GM23338 (cell line): Measurements from ENCODE around the gene CDC34. TPM values are rescaled to one million over a fixed set of nuclear protein-coding genes. Genes with fewer than 3 reads are reported as not detected.

Experiments used
- ATAC-seq: fragments of 200-7000 bp; cut with Tn5 transposase; 3 replicates; pipeline ENCODE4 v1.9.1; 2020
- DNase-seq: peaks from one replicate; pipeline ENCODE4 v3.0.0-alpha.2; 2015; ENCODE audit warnings: low spot score
- H2AFZ ChIP-seq: fragments of 200-600 bp; sonication (generic); 2 replicates; pipeline ENCODE4 v1.8.0; 2016; ENCODE audit warnings: antibody characterized with exemption, mild to moderate bottlenecking, moderate library complexity
- H3F3A ChIP-seq: fragments of 200-600 bp; sonication (generic); replicated peaks from 2 replicates; pipeline ENCODE4 v1.8.0; 2017; ENCODE audit warnings: antibody characterized with exemption, mixed run types, low read depth
- H3K27ac ChIP-seq: fragments of 200-600 bp; sonication (generic); 2 replicates; pipeline ENCODE4 v1.6.1; 2016; ENCODE audit warnings: low read depth
- H3K27me3 ChIP-seq: fragments of 200-600 bp; sonication (generic); 2 replicates; pipeline ENCODE4 v1.8.0; 2016; ENCODE audit warnings: mild to moderate bottlenecking, mixed run types, moderate library complexity; ENCODE audit not compliant: insufficient read depth
- H3K36me3 ChIP-seq: fragments of 200-600 bp; sonication (generic); 2 replicates; pipeline ENCODE4 v1.8.0; 2016; ENCODE audit warnings: mild to moderate bottlenecking; ENCODE audit not compliant: insufficient read depth
- H3K4me1 ChIP-seq: fragments of 200-600 bp; sonication (generic); 2 replicates; pipeline ENCODE4 v1.8.0; 2016; ENCODE audit warnings: mild to moderate bottlenecking, moderate library complexity; ENCODE audit not compliant: insufficient read depth
- H3K4me2 ChIP-seq: fragments of 200-600 bp; sonication (generic); 2 replicates; pipeline ENCODE4 v1.7.1; 2017; ENCODE audit warnings: mixed run types
- H3K4me3 ChIP-seq: fragments of 200-600 bp; sonication (generic); 2 replicates; pipeline ENCODE4 v1.6.1; 2016; ENCODE audit warnings: mixed run types
- H3K79me2 ChIP-seq: fragments of 200-600 bp; sonication (generic); replicated peaks from 2 replicates; pipeline ENCODE4 v1.8.0; 2017; ENCODE audit warnings: mild to moderate bottlenecking; ENCODE audit not compliant: insufficient read depth
- H3K9me2 ChIP-seq: fragments of 200-600 bp; sonication (generic); 2 replicates; pipeline ENCODE4 v1.8.0; 2017; ENCODE audit not compliant: insufficient read depth
- H4K20me1 ChIP-seq: fragments of 200-600 bp; sonication (generic); replicated peaks from 2 replicates; pipeline ENCODE4 v1.8.0; 2017; ENCODE audit warnings: mild to moderate bottlenecking; ENCODE audit not compliant: insufficient read depth
- H3K27ac Mint-ChIP-seq: 2 replicates; pipeline ENCODE4 v1.8.0; 2020; ENCODE audit warnings: inconsistent platforms, mild to moderate bottlenecking, moderate library complexity, mixed read lengths
- H3K27me3 Mint-ChIP-seq: 3 replicates; pipeline ENCODE4 v1.8.0; 2022; ENCODE audit warnings: low read depth, mild to moderate bottlenecking, moderate library complexity, mixed read lengths, inconsistent platforms; ENCODE audit not compliant: insufficient read depth, poor library complexity
- H3K36me3 Mint-ChIP-seq: 3 replicates; pipeline ENCODE4 v1.8.0; 2021; ENCODE audit warnings: low read depth, mild to moderate bottlenecking, inconsistent platforms, moderate library complexity, mixed read lengths
- H3K4me1 Mint-ChIP-seq: 3 replicates; pipeline ENCODE4 v1.8.0; 2020; ENCODE audit warnings: mild to moderate bottlenecking, inconsistent platforms, mixed read lengths
- H3K4me3 Mint-ChIP-seq: 3 replicates; pipeline ENCODE4 v1.8.0; 2021; ENCODE audit warnings: moderate library complexity, mild to moderate bottlenecking, inconsistent platforms, mixed read lengths
- H3K9me3 Mint-ChIP-seq: 3 replicates; pipeline ENCODE4 v1.8.0; 2020; ENCODE audit warnings: moderate library complexity, mild to moderate bottlenecking, inconsistent platforms, mixed read lengths
- CREB1 ChIP-seq: fragments of 250-450 bp; sonication (Bioruptor Pico); IDR thresholded peaks from 2 replicates; pipeline ENCODE4 v1.5.0; 2020; ENCODE audit warnings: low read depth, mild to moderate bottlenecking, moderate library complexity
- EZH2 ChIP-seq: fragments of 200-600 bp; sonication (generic); IDR thresholded peaks from one replicate; pipeline ENCODE4 v1.8.0; 2017; ENCODE audit warnings: antibody characterized with exemption, mild to moderate bottlenecking, low read depth; ENCODE audit not compliant: unreplicated experiment
- EZH2phosphoT487 ChIP-seq: fragments of 200-600 bp; sonication (generic); IDR thresholded peaks from one replicate; pipeline ENCODE4 v1.8.1; 2018; ENCODE audit warnings: antibody characterized with exemption; ENCODE audit not compliant: unreplicated experiment
- JUNB ChIP-seq: IDR thresholded peaks from one replicate; pipeline ENCODE4 v1.6.1; 2016; ENCODE audit warnings: antibody characterized with exemption; ENCODE audit not compliant: unreplicated experiment
- NANOG ChIP-seq: IDR thresholded peaks from 2 replicates; pipeline ENCODE4 v1.6.1; 2016; ENCODE audit warnings: antibody characterized with exemption, borderline replicate concordance
- POLR2AphosphoS5 ChIP-seq: IDR thresholded peaks from 2 replicates; pipeline ENCODE4 v1.6.1; 2016; ENCODE audit warnings: antibody characterized with exemption, low read depth
- STAT1 ChIP-seq: IDR thresholded peaks from one replicate; pipeline ENCODE4 v1.6.1; 2016; ENCODE audit warnings: antibody characterized with exemption; ENCODE audit not compliant: unreplicated experiment
- ZNF331 ChIP-seq: fragments of 250-450 bp; sonication (Bioruptor Pico); IDR thresholded peaks from 2 replicates; pipeline ENCODE4 v1.5.0; 2020; ENCODE audit warnings: low read depth, mild to moderate bottlenecking, moderate library complexity
- polyA plus RNA-seq: library from polyadenylated mRNA; unstranded; fragments of >200 nt; fragmentation: Nextera tagmentation; extraction: Ambion mirVana; gene quantifications from 2 replicates; pipeline ENCODE4 v1.2.1, GENCODE V29; 2016
- total RNA-seq: library from RNA; depleted of rRNA; stranded (reverse); fragments of >200 nt; shearing (Covaris generic); gene quantifications from 2 replicates; pipeline ENCODE4 v1.2.3, GENCODE V29; 2014
- TF ChIP-seq, protein P1 (sequence below): IDR thresholded peaks from 2 replicates; pipeline ENCODE4 v1.6.1; 2016; ENCODE audit warnings: antibody characterized with exemption
- TF ChIP-seq, protein P2 (sequence below), 2 experiments: fragments of 200-600 bp in 1 of 2; sonication (generic) in 1 of 2; conservative IDR thresholded peaks; 2 replicates each; pipeline versions ENCODE4 v1.5.1 to v1.6.1; 2016 to 2017; ENCODE audit warnings: antibody characterized with exemption in 2 of 2, low read depth in 2 of 2, mild to moderate bottlenecking in 2 of 2, moderate library complexity in 1 of 2
- TF ChIP-seq, protein P3 (sequence below): fragments of 250-450 bp; sonication (Bioruptor Pico); IDR thresholded peaks from 2 replicates; pipeline ENCODE4 v1.5.0; 2020; ENCODE audit warnings: mild to moderate bottlenecking, moderate library complexity

Gene CDC34
- total and polyA plus RNA-seq, 2 experiments from 2014 or later, result 114 to 148 TPM

- DNase-seq, result no peak
- Histone ChIP-seq H3K4me3 (no peak overlapping the region), H3K9me2 (no peaks in the 10 kb centered on the region), H3F3A (peaks cover 24% of the 10 kb centered on the region), H3K36me3 (no peaks in the 10 kb centered on the region; the same call in 1 of the 2 replicates), H3K27ac (no peak overlapping the region), H3K4me2 (no peak overlapping the region), H2AFZ (no peak overlapping the region), H3K79me2 (peaks cover 60% of the 10 kb centered on the region), H3K27me3 (no peaks in the 10 kb centered on the region), H4K20me1 (peaks cover 46% of the 10 kb centered on the region), H3K4me1 (peaks cover 10% of the 10 kb centered on the region)
- Mint-ChIP-seq H3K4me3 (no peak overlapping the region), H3K4me1 (peaks cover 20% of the 10 kb centered on the region), H3K27me3 (peaks cover 20% of the 10 kb centered on the region), H3K27ac (no peak overlapping the region), H3K9me3 (no peaks in the 10 kb centered on the region), H3K36me3 (peaks cover 31% of the 10 kb centered on the region)
- no peak for ATAC-seq
- TF ChIP-seq, protein P1, sequence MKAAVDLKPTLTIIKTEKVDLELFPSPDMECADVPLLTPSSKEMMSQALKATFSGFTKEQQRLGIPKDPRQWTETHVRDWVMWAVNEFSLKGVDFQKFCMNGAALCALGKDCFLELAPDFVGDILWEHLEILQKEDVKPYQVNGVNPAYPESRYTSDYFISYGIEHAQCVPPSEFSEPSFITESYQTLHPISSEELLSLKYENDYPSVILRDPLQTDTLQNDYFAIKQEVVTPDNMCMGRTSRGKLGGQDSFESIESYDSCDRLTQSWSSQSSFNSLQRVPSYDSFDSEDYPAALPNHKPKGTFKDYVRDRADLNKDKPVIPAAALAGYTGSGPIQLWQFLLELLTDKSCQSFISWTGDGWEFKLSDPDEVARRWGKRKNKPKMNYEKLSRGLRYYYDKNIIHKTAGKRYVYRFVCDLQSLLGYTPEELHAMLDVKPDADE, result no peak
- TF ChIP-seq NANOG (no peak), ZNF331 (CRISPR knock-in tag) (no peak), EZH2phosphoT487 (no peak), CREB1 (CRISPR knock-in tag) (no peak), POLR2AphosphoS5 (no peak), STAT1 (no peak), JUNB (no peak)
- TF ChIP-seq, protein P2, sequence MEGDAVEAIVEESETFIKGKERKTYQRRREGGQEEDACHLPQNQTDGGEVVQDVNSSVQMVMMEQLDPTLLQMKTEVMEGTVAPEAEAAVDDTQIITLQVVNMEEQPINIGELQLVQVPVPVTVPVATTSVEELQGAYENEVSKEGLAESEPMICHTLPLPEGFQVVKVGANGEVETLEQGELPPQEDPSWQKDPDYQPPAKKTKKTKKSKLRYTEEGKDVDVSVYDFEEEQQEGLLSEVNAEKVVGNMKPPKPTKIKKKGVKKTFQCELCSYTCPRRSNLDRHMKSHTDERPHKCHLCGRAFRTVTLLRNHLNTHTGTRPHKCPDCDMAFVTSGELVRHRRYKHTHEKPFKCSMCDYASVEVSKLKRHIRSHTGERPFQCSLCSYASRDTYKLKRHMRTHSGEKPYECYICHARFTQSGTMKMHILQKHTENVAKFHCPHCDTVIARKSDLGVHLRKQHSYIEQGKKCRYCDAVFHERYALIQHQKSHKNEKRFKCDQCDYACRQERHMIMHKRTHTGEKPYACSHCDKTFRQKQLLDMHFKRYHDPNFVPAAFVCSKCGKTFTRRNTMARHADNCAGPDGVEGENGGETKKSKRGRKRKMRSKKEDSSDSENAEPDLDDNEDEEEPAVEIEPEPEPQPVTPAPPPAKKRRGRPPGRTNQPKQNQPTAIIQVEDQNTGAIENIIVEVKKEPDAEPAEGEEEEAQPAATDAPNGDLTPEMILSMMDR (conservative IDR thresholded peaks at IDR 0.05; ENCODE audit: low read depth in 2 of 2), result no peak
These were observed 47.7 kb downstream of the CDC34 start for GRCh38 chr19:579111-579841.

DNA sequence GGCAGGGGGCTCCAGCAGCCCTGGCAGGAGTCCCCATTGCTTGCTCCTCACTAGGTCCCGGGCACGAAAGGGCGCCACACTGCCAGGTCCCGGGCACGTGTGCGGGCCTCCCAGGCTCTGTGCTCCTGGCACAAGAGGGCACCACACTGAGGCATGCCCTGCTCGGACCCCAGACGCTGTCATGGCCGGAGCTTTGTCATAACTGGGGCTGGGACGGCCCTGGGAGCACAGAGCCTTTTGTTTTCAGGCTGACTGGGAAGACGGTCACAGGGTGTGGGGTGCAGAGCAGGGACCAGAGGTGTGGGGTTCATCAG is 48.2 kb downstream of the CDC34 start:
- H3K4me1 Mint-ChIP-seq, result peaks cover 15% of the 10 kb centered on the region
- peaks cover 22% of the 10 kb centered on the region for H3F3A ChIP-seq
- H3K79me2 ChIP-seq, result peaks cover 55% of the 10 kb centered on the region
- no peaks in the 10 kb centered on the region; the same call in 1 of the 2 replicates for H3K36me3 ChIP-seq
- H3K4me1 ChIP-seq, result peaks cover 5% of the 10 kb centered on the region
- peaks cover 28% of the 10 kb centered on the region for H3K36me3 Mint-ChIP-seq
- H3K27me3 Mint-ChIP-seq, result peaks cover 20% of the 10 kb centered on the region
- H3K9me2 ChIP-seq, result no peaks in the 10 kb centered on the region
- H3K27ac ChIP-seq, result no peak overlapping the region
- no peak for ATAC-seq
- H3K4me3 ChIP-seq, result no peak overlapping the region
- DNase-seq, result no peak
- no peak overlapping the region for H2AFZ ChIP-seq
- no peak overlapping the region for H3K4me2 ChIP-seq
- no peak overlapping the region for H3K4me3 Mint-ChIP-seq
- H3K27me3 ChIP-seq, result no peaks in the 10 kb centered on the region
- no peak overlapping the region for H3K27ac Mint-ChIP-seq
- no peaks in the 10 kb centered on the region for H3K9me3 Mint-ChIP-seq
- peaks cover 44% of the 10 kb centered on the region for H4K20me1 ChIP-seq
- TF ChIP-seq JUNB (no peak), NANOG (no peak), CREB1 (CRISPR knock-in tag) (no peak), EZH2 (no peak)
- TF ChIP-seq, protein P3, sequence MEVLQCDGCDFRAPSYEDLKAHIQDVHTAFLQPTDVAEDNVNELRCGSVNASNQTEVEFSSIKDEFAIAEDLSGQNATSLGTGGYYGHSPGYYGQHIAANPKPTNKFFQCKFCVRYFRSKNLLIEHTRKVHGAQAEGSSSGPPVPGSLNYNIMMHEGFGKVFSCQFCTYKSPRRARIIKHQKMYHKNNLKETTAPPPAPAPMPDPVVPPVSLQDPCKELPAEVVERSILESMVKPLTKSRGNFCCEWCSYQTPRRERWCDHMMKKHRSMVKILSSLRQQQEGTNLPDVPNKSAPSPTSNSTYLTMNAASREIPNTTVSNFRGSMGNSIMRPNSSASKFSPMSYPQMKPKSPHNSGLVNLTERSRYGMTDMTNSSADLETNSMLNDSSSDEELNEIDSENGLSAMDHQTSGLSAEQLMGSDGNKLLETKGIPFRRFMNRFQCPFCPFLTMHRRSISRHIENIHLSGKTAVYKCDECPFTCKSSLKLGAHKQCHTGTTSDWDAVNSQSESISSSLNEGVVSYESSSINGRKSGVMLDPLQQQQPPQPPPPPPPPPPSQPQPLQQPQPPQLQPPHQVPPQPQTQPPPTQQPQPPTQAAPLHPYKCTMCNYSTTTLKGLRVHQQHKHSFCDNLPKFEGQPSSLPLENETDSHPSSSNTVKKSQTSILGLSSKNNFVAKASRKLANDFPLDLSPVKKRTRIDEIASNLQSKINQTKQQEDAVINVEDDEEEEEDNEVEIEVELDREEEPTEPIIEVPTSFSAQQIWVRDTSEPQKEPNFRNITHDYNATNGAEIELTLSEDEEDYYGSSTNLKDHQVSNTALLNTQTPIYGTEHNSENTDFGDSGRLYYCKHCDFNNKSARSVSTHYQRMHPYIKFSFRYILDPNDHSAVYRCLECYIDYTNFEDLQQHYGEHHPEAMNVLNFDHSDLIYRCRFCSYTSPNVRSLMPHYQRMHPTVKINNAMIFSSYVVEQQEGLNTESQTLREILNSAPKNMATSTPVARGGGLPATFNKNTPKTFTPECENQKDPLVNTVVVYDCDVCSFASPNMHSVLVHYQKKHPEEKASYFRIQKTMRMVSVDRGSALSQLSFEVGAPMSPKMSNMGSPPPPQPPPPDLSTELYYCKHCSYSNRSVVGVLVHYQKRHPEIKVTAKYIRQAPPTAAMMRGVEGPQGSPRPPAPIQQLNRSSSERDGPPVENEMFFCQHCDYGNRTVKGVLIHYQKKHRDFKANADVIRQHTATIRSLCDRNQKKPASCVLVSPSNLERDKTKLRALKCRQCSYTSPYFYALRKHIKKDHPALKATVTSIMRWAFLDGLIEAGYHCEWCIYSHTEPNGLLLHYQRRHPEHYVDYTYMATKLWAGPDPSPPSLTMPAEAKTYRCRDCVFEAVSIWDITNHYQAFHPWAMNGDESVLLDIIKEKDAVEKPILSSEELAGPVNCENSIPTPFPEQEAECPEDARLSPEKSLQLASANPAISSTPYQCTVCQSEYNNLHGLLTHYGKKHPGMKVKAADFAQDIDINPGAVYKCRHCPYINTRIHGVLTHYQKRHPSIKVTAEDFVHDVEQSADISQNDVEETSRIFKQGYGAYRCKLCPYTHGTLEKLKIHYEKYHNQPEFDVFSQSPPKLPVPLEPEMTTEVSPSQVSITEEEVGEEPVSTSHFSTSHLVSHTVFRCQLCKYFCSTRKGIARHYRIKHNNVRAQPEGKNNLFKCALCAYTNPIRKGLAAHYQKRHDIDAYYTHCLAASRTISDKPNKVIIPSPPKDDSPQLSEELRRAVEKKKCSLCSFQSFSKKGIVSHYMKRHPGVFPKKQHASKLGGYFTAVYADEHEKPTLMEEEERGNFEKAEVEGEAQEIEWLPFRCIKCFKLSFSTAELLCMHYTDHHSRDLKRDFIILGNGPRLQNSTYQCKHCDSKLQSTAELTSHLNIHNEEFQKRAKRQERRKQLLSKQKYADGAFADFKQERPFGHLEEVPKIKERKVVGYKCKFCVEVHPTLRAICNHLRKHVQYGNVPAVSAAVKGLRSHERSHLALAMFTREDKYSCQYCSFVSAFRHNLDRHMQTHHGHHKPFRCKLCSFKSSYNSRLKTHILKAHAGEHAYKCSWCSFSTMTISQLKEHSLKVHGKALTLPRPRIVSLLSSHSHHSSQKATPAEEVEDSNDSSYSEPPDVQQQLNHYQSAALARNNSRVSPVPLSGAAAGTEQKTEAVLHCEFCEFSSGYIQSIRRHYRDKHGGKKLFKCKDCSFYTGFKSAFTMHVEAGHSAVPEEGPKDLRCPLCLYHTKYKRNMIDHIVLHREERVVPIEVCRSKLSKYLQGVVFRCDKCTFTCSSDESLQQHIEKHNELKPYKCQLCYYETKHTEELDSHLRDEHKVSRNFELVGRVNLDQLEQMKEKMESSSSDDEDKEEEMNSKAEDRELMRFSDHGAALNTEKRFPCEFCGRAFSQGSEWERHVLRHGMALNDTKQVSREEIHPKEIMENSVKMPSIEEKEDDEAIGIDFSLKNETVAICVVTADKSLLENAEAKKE (CRISPR knock-in tag), result no peak
- TF ChIP-seq, protein P1, result no peak
